Loucy (cell line): ENCODE data around the gene ZFP91.

ENCODE experiments used
- EZH2phosphoT487 ChIP-seq: fragments of 200-600 bp; IDR thresholded peaks from 2 replicates; pipeline ENCODE4 v1.6.1; 2018; ENCODE audit warnings: antibody characterized with exemption, mild to moderate bottlenecking, moderate library complexity, borderline replicate concordance
- TF ChIP-seq, protein P1 (sequence below): fragments of 200-600 bp; sonication (generic); conservative IDR thresholded peaks from 2 replicates; pipeline ENCODE4 v1.5.1; 2014; ENCODE audit warnings: mild to moderate bottlenecking, antibody characterized with exemption, low read length

DNA sequence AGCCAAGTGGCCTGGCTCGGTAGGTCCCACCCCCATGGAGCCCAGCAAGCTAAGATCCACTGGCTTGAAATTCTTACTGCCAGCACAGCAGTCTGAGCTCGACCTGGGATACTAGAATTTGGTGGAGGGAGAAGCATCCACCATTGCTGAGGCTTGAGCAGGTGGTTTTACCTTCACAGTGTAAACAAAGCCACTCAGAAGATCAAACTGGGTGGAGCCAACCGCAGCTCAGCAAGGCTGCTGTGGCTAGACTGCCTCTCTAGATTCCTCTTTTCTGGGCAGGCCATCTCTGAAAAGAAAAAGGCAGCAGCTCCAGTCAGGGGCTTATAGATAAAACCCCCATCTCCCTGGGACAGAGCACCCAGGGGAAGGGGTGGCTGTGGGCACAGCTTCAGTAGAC, 48.6 kb upstream of the ZFP91 start:
- TF ChIP-seq, protein P1, sequence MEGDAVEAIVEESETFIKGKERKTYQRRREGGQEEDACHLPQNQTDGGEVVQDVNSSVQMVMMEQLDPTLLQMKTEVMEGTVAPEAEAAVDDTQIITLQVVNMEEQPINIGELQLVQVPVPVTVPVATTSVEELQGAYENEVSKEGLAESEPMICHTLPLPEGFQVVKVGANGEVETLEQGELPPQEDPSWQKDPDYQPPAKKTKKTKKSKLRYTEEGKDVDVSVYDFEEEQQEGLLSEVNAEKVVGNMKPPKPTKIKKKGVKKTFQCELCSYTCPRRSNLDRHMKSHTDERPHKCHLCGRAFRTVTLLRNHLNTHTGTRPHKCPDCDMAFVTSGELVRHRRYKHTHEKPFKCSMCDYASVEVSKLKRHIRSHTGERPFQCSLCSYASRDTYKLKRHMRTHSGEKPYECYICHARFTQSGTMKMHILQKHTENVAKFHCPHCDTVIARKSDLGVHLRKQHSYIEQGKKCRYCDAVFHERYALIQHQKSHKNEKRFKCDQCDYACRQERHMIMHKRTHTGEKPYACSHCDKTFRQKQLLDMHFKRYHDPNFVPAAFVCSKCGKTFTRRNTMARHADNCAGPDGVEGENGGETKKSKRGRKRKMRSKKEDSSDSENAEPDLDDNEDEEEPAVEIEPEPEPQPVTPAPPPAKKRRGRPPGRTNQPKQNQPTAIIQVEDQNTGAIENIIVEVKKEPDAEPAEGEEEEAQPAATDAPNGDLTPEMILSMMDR, result no peak
- no peak for TF ChIP-seq EZH2phosphoT487
